Measurements from ENCODE around the gene STT3B. TPM values are rescaled to one million over a fixed set of nuclear protein-coding genes. Genes with fewer than 3 reads are reported as not detected.

STT3B gene
- total and polyA plus RNA-seq, 4 experiments from 2014 or later, result 145 to 183 (median 159) TPM

GRCh38 chr3:31622636-31623288 lies 90.0 kb downstream of the STT3B start:
- Histone ChIP-seq H3K27me3 (ENCODE audit: insufficient read depth, low read length) (no peaks in the 10 kb centered on the region), H3K27ac (ENCODE audit: low read depth, low read length) (no peak overlapping the region), H3K9me3 (ENCODE audit: control insufficient read depth in 1 of 2, low read length in 2 of 2) (no peaks in the 10 kb centered on the region), H3K4me1 (ENCODE audit: insufficient read depth, low read length) (no peaks in the 10 kb centered on the region), H3K36me3 (ENCODE audit: insufficient read depth, low read length) (peaks cover 53% of the 10 kb centered on the region), H3K4me3 (ENCODE audit: low read length in 2 of 2) (no peak overlapping the region)
- no peak for DNase-seq
- H3K27ac Mint-ChIP-seq, result peak overlapping the region in 3 of 7 donors; percentile 22 to 65 (median 57)
- POLR2A ChIA-PET (ENCODE audit: partially characterized antibody), result no interaction called here
- H3K27me3 Mint-ChIP-seq, result no peaks in the 10 kb centered on the region
- no peak overlapping the region for H3K4me3 Mint-ChIP-seq
- no peaks in the 10 kb centered on the region for H3K9me3 Mint-ChIP-seq
- intact Hi-C loops (cut with micrococcal nuclease), result no loop called here
- H3K4me1 Mint-ChIP-seq, result peaks cover 11 to 18% (median 16%) of the 10 kb centered on the region in 4 donors
- CTCF ChIA-PET (ENCODE audit: partially characterized antibody), result no interaction called here
- H3K36me3 Mint-ChIP-seq, result peaks cover 66 to 83% of the 10 kb centered on the region in 2 donors

- no peak overlapping the region for H3K27ac ChIP-seq (ENCODE audit: low read depth, low read length)
- POLR2A ChIA-PET (ENCODE audit: partially characterized antibody), result no interaction called here
- CTCF ChIA-PET (ENCODE audit: partially characterized antibody), result interaction anchor here (1.2 to 1.7 kb wide), 4 partner anchors 11 to 91 kb away, joined by 3 to 6 read pairs (median 4); partner anchors contain the start of gene STT3B
- H3K27me3 Mint-ChIP-seq, result no peaks in the 10 kb centered on the region
- no peak for DNase-seq
- no peaks in the 10 kb centered on the region for H3K27me3 ChIP-seq (ENCODE audit: insufficient read depth, low read length)
- no peak overlapping the region for H3K4me3 ChIP-seq (ENCODE audit: low read length in 2 of 2)
- intact Hi-C loops (cut with micrococcal nuclease), result no loop called here
- peak overlapping the region in 2 of 7 donors; percentile 49 to 51 for H3K27ac Mint-ChIP-seq
- no peaks in the 10 kb centered on the region for H3K9me3 ChIP-seq (ENCODE audit: control insufficient read depth in 1 of 2, low read length in 2 of 2)
- H3K36me3 ChIP-seq (ENCODE audit: insufficient read depth, low read length), result peaks cover 63% of the 10 kb centered on the region
- H3K4me1 Mint-ChIP-seq, result peaks cover 12 to 17% (median 14%) of the 10 kb centered on the region in 4 donors
- H3K4me1 ChIP-seq (ENCODE audit: insufficient read depth, low read length), result no peaks in the 10 kb centered on the region
- peaks cover 70 to 84% of the 10 kb centered on the region in 2 donors for H3K36me3 Mint-ChIP-seq
- no peaks in the 10 kb centered on the region for H3K9me3 Mint-ChIP-seq
- H3K4me3 Mint-ChIP-seq, result no peak overlapping the region
Measured at GRCh38 chr3:31624083-31624709, 91.5 kb downstream of the STT3B start.

GRCh38 chr3:31625358-31625757 lies 92.6 kb downstream of the STT3B start:
- POLR2A ChIA-PET (ENCODE audit: partially characterized antibody), result interaction anchor here (0.5 to 1.4 kb wide), 3 partner anchors 10 to 113 kb away, joined by 3 to 4 read pairs (median 4); no protein-coding TSS in a partner anchor
- Mint-ChIP-seq H3K9me3 (no peaks in the 10 kb centered on the region), H3K36me3 (peaks cover 77 to 88% of the 10 kb centered on the region in 2 donors), H3K27ac (no peak overlapping the region), H3K4me3 (no peak overlapping the region), H3K27me3 (no peaks in the 10 kb centered on the region), H3K4me1 (peaks cover 14 to 22% (median 16%) of the 10 kb centered on the region in 4 donors)
- intact Hi-C loops (cut with micrococcal nuclease), result no loop called here
- H3K36me3 ChIP-seq (ENCODE audit: insufficient read depth, low read length), result peaks cover 74% of the 10 kb centered on the region
- H3K9me3 ChIP-seq (ENCODE audit: control insufficient read depth in 1 of 2, low read length in 2 of 2), result no peaks in the 10 kb centered on the region
- CTCF ChIA-PET (ENCODE audit: partially characterized antibody), result interaction anchor here (1.0 to 1.7 kb wide), 3 partner anchors 14 to 93 kb away, joined by 4 to 5 read pairs (median 4); partner anchors contain the start of gene STT3B
- no peaks in the 10 kb centered on the region for H3K27me3 ChIP-seq (ENCODE audit: insufficient read depth, low read length)
- H3K4me3 ChIP-seq (ENCODE audit: low read length in 2 of 2), result no peak overlapping the region
- H3K4me1 ChIP-seq (ENCODE audit: insufficient read depth, low read length), result no peaks in the 10 kb centered on the region
- DNase-seq, result no peak
- H3K27ac ChIP-seq (ENCODE audit: low read depth, low read length), result no peak overlapping the region

- peaks cover 17 to 25% (median 21%) of the 10 kb centered on the region in 4 donors for H3K4me1 Mint-ChIP-seq
- H3K27me3 ChIP-seq (ENCODE audit: insufficient read depth, low read length), result no peaks in the 10 kb centered on the region
- no peaks in the 10 kb centered on the region for H3K27me3 Mint-ChIP-seq
- H3K36me3 Mint-ChIP-seq, result peaks cover 77 to 86% of the 10 kb centered on the region in 2 donors
- ChIA-PET CTCF (ENCODE audit: partially characterized antibody) (interaction anchor here (0.6 kb wide), 1 partner anchor 1083 kb away, joined by 3 read pairs; no protein-coding TSS in a partner anchor), POLR2A (ENCODE audit: partially characterized antibody) (interaction anchor here (0.8 kb wide), 1 partner anchor 97 kb away, joined by 3 read pairs; the partner anchor contains the start of gene STT3B)
- H3K9me3 ChIP-seq (ENCODE audit: control insufficient read depth in 1 of 2, low read length in 2 of 2), result no peaks in the 10 kb centered on the region
- no peak for DNase-seq
- no peak overlapping the region for H3K4me3 Mint-ChIP-seq
- H3K4me1 ChIP-seq (ENCODE audit: insufficient read depth, low read length), result peaks cover 11% of the 10 kb centered on the region
- peak overlapping the region in 3 of 7 donors; percentile 12 to 52 (median 22) for H3K27ac Mint-ChIP-seq
- peaks cover 60% of the 10 kb centered on the region for H3K36me3 ChIP-seq (ENCODE audit: insufficient read depth, low read length)
- intact Hi-C loops (cut with micrococcal nuclease), result no loop called here
- no peak overlapping the region for H3K4me3 ChIP-seq (ENCODE audit: low read length in 2 of 2)
- no peaks in the 10 kb centered on the region for H3K9me3 Mint-ChIP-seq
- no peak overlapping the region for H3K27ac ChIP-seq (ENCODE audit: low read depth, low read length)
Measured at GRCh38 chr3:31629054-31629453, 96.3 kb downstream of the STT3B start.

GRCh38 chr3:31634476-31634875 lies 101.8 kb downstream of the STT3B start:
- H3K27me3 Mint-ChIP-seq, result no peaks in the 10 kb centered on the region
- H3K9me3 ChIP-seq (ENCODE audit: control insufficient read depth in 1 of 2, low read length in 2 of 2), result no peaks in the 10 kb centered on the region
- peaks cover 12% of the 10 kb centered on the region for H3K36me3 ChIP-seq (ENCODE audit: insufficient read depth, low read length)
- ChIA-PET CTCF (ENCODE audit: partially characterized antibody) (no interaction called here), POLR2A (ENCODE audit: partially characterized antibody) (interaction anchor here (1.2 to 2.9 kb wide), 2 partner anchors 102 to 173 kb away, joined by 3 to 12 read pairs; partner anchors contain the start of gene STT3B)
- peaks cover 43 to 71% (median 51%) of the 10 kb centered on the region in 4 donors for H3K4me1 Mint-ChIP-seq
- H3K4me1 ChIP-seq (ENCODE audit: insufficient read depth, low read length), result peaks cover 47% of the 10 kb centered on the region
- no peak for DNase-seq
- peak overlapping the region in 3 of 8 donors; percentile 30 to 50 (median 50) for H3K4me3 Mint-ChIP-seq
- no peak overlapping the region for H3K27ac ChIP-seq (ENCODE audit: low read depth, low read length)
- peaks cover 40 to 59% of the 10 kb centered on the region in 2 donors for H3K36me3 Mint-ChIP-seq
- intact Hi-C loops (cut with micrococcal nuclease), result no loop called here
- no peaks in the 10 kb centered on the region for H3K27me3 ChIP-seq (ENCODE audit: insufficient read depth, low read length)
- peak overlapping the region in 6 of 7 donors; percentile 1 to 86 (median 48) for H3K27ac Mint-ChIP-seq
- no peak overlapping the region for H3K4me3 ChIP-seq (ENCODE audit: low read length in 2 of 2)
- H3K9me3 Mint-ChIP-seq, result no peaks in the 10 kb centered on the region

GRCh38 chr3:31635545-31635944 lies 102.8 kb downstream of the STT3B start:
- H3K4me3 Mint-ChIP-seq, result peak overlapping the region in 6 of 8 donors; percentile 11 to 59 (median 28)
- H3K27ac Mint-ChIP-seq, result peak overlapping the region in 6 of 7 donors; percentile 28 to 85 (median 57)
- CTCF ChIA-PET (ENCODE audit: partially characterized antibody), result interaction anchor here (1.0 to 1.8 kb wide), 3 partner anchors 59 to 508 kb away, joined by 3 to 6 read pairs (median 3); partner anchors contain the start of gene STT3B
- Histone ChIP-seq H3K4me3 (ENCODE audit: low read length in 2 of 2) (no peak overlapping the region), H3K27me3 (ENCODE audit: insufficient read depth, low read length) (no peaks in the 10 kb centered on the region), H3K36me3 (ENCODE audit: insufficient read depth, low read length) (peaks cover 1% of the 10 kb centered on the region), H3K9me3 (ENCODE audit: control insufficient read depth in 1 of 2, low read length in 2 of 2) (no peaks in the 10 kb centered on the region), H3K27ac (ENCODE audit: low read depth, low read length) (peak overlapping the region; percentile 13), H3K4me1 (ENCODE audit: insufficient read depth, low read length) (peaks cover 47% of the 10 kb centered on the region)
- H3K36me3 Mint-ChIP-seq, result peaks cover 30 to 48% of the 10 kb centered on the region in 2 donors
- H3K27me3 Mint-ChIP-seq, result no peaks in the 10 kb centered on the region
- H3K4me1 Mint-ChIP-seq, result peaks cover 43 to 62% (median 51%) of the 10 kb centered on the region in 4 donors
- intact Hi-C loops (cut with micrococcal nuclease), result loop anchor here (5.0 kb wide), 2 partner anchors 63 to 83 kb away; no protein-coding TSS in a partner anchor
- POLR2A ChIA-PET (ENCODE audit: partially characterized antibody), result interaction anchor here (1.5 to 2.9 kb wide), 4 partner anchors 10 to 103 kb away, joined by 3 to 12 read pairs (median 4); partner anchors contain the start of gene STT3B
- no peaks in the 10 kb centered on the region for H3K9me3 Mint-ChIP-seq
- no peak for DNase-seq
